Caki2 (cell line): Measurements from ENCODE around the gene ZNF638. TPM values are rescaled to one million over a fixed set of nuclear protein-coding genes. Genes with fewer than 3 reads are reported as not detected.
"Not testable (repeated sequence)": the region's sequence is repeated elsewhere in the genome, so short reads cannot be mapped to it uniquely, and the experiment has no call there.

Source experiments
- DNase-seq: peaks from one replicate; pipeline ENCODE4 v3.0.0-alpha.2; 2015; ENCODE audit warnings: low read depth
- in situ Hi-C: cut with HindIII; loops from 2 replicates; pipeline ENCODE4 v1.10.0; 2016; ENCODE audit warnings: low sequenced_read_pairs, low pct_unique_long_range_greater_than_20kb, mixed read lengths
- total RNA-seq: library from RNA; depleted of rRNA; stranded (reverse); fragments of >200 nt; shearing (Covaris generic); gene quantifications from 2 replicates; pipeline ENCODE4 v1.2.3, GENCODE V29; 2014; ENCODE audit warnings: low replicate concordance

Gene ZNF638
- total RNA-seq, 1 experiment from 2014 or later = 38.5 TPM

- no peak for DNase-seq
- in situ Hi-C loops = no loop called here
Measured at GRCh38 chr2:71372042-71372441, 40.5 kb downstream of the ZNF638 start.

- in situ Hi-C loops = no loop called here
- DNase-seq = peak; percentile 12
Measured at GRCh38 chr2:71379086-71379485, 47.5 kb downstream of the ZNF638 start.

- DNase-seq = no peak
- in situ Hi-C loops = no loop called here
Measured at GRCh38 chr2:71380665-71381064, 49.1 kb downstream of the ZNF638 start.

- no peak for DNase-seq
- in situ Hi-C loops = no loop called here
Measured at GRCh38 chr2:71385012-71385411, 53.4 kb downstream of the ZNF638 start.

GRCh38 chr2:71388214-71388613, 56.6 kb downstream of the ZNF638 start:
- DNase-seq = no peak
- in situ Hi-C loops = no loop called here

GRCh38 chr2:71389384-71390072, 57.9 kb downstream of the ZNF638 start:
- DNase-seq = no peak
- in situ Hi-C loops = no loop called here

- in situ Hi-C loops = no loop called here
- DNase-seq = no peak
Measured at GRCh38 chr2:71393216-71393615, 61.6 kb downstream of the ZNF638 start.

- in situ Hi-C loops = no loop called here
Measured at GRCh38 chr2:71395471-71395870, 63.9 kb downstream of the ZNF638 start.

GRCh38 chr2:71402427-71402826, 70.8 kb downstream of the ZNF638 start:
- in situ Hi-C loops = no loop called here

More at GRCh38 chr2:71395471-71395870, 63.9 kb downstream of the ZNF638 start:
- DNase-seq = no peak

GRCh38 chr2:71409611-71410010, 78.0 kb downstream of the ZNF638 start:
- in situ Hi-C loops = no loop called here
- DNase-seq = no peak

More at GRCh38 chr2:71402427-71402826, 70.8 kb downstream of the ZNF638 start:
- DNase-seq = no peak

GRCh38 chr2:71410696-71411095, 79.1 kb downstream of the ZNF638 start:
- in situ Hi-C loops = no loop called here
- DNase-seq = no peak

GRCh38 chr2:71416866-71417265, 85.3 kb downstream of the ZNF638 start:
- in situ Hi-C loops, DNase-seq: not testable (repeated sequence)

GRCh38 chr2:71417300-71418202, 86.0 kb downstream of the ZNF638 start:
- DNase-seq = no peak
- in situ Hi-C loops = no loop called here

- no peak for DNase-seq
Measured at GRCh38 chr2:71419145-71419544, 87.6 kb downstream of the ZNF638 start.

GRCh38 chr2:71419976-71420375, 88.4 kb downstream of the ZNF638 start:
- DNase-seq = no peak
- in situ Hi-C loops = no loop called here

More at GRCh38 chr2:71419145-71419544, 87.6 kb downstream of the ZNF638 start:
- in situ Hi-C loops = no loop called here

GRCh38 chr2:71422786-71423185, 91.2 kb downstream of the ZNF638 start:
- no peak for DNase-seq
- in situ Hi-C loops = no loop called here

GRCh38 chr2:71423817-71424420, 92.3 kb downstream of the ZNF638 start:
- no peak for DNase-seq
- in situ Hi-C loops = no loop called here

GRCh38 chr2:71426721-71427120, 95.1 kb downstream of the ZNF638 start:
- in situ Hi-C loops = no loop called here
- DNase-seq = no peak
